GM12878 (cell line): Measurements from ENCODE around the gene GHRH.

ENCODE experiments used
- ASH2L ChIP-seq: fragments of 300-600, 200-600 bp; sonication (generic); IDR thresholded peaks from 2 replicates; pipeline ENCODE4 v1.6.1; 2017; ENCODE audit warnings: low read depth, mild to moderate bottlenecking, borderline replicate concordance
- BCL11A ChIP-seq: IDR thresholded peaks from 2 replicates; pipeline ENCODE4 v1.6.1; 2011; ENCODE audit warnings: low read depth, low read length
- CHD2 ChIP-seq: IDR thresholded peaks from 2 replicates; pipeline ENCODE4 v1.6.1; 2011; ENCODE audit warnings: low read depth, low read length, improper control_type of control experiment, borderline replicate concordance
- PAX5 ChIP-seq: IDR thresholded peaks from 2 replicates; pipeline ENCODE4 v1.6.1; 2011; ENCODE audit warnings: low read depth, low read length, borderline replicate concordance
- POLR2A ChIP-seq: IDR thresholded peaks from 2 replicates; pipeline ENCODE4 v1.6.1; 2011; ENCODE audit warnings: low read depth, mild to moderate bottlenecking, low read length
- SMAD1 ChIP-seq: fragments of 450-650 bp; IDR thresholded peaks from 2 replicates; pipeline ENCODE4 v1.6.1; 2018; ENCODE audit warnings: mild to moderate bottlenecking, low read depth; ENCODE audit not compliant: partially characterized antibody
- TAF1 ChIP-seq: IDR thresholded peaks from 2 replicates; pipeline ENCODE4 v1.6.1; 2011; ENCODE audit warnings: mild to moderate bottlenecking, low read depth, low read length, borderline replicate concordance
- TF ChIP-seq, protein P1 (sequence below): IDR thresholded peaks from 2 replicates; pipeline ENCODE4 v1.6.1; 2012; ENCODE audit warnings: mild to moderate bottlenecking, low read depth, low read length
- TF ChIP-seq, protein P2 (sequence below), 3 experiments: IDR thresholded peaks in 2 of 3; conservative IDR thresholded peaks in 1 of 3; 2 replicates each; pipeline ENCODE4 v1.5.1; 2011; ENCODE audit warnings: low read depth in 3 of 3, low read length in 3 of 3, mild to moderate bottlenecking in 3 of 3, control low read depth in 2 of 3, moderate library complexity in 2 of 3, inconsistent platforms in 1 of 3, mixed read lengths in 1 of 3; ENCODE audit not compliant: control insufficient read depth in 2 of 3, insufficient read depth in 1 of 3; ENCODE audit errors: extremely low read depth in 1 of 3
- TF ChIP-seq, protein P3 (sequence below): IDR thresholded peaks from 2 replicates; pipeline ENCODE4 v1.6.1; 2012; ENCODE audit warnings: low read depth, low read length, improper control_type of control experiment

DNA sequence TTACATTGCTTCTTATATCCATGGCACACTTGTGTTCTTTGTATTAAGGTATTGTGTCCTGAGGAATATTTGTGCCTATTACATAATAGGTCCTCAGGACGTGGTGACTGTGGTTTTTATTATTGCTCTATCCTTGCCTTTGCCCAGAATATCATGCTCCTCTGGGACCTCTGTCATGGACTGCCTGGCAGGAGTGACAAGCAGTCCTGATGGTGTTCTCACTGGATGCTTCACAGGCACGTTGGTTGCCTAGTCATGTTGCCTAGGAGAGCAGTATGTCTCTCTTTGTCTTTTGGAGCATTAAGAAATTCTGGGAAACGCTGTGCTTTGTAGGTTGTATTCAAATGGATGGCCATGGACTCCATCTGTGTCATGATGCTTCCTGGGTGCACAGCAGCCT, 57.6 kb downstream of the GHRH start:
- TF ChIP-seq CHD2 (no peak), TAF1 (no peak), POLR2A (no peak), SMAD1 (no peak), BCL11A (no peak), PAX5 (no peak), ASH2L (no peak)
- TF ChIP-seq, protein P1, sequence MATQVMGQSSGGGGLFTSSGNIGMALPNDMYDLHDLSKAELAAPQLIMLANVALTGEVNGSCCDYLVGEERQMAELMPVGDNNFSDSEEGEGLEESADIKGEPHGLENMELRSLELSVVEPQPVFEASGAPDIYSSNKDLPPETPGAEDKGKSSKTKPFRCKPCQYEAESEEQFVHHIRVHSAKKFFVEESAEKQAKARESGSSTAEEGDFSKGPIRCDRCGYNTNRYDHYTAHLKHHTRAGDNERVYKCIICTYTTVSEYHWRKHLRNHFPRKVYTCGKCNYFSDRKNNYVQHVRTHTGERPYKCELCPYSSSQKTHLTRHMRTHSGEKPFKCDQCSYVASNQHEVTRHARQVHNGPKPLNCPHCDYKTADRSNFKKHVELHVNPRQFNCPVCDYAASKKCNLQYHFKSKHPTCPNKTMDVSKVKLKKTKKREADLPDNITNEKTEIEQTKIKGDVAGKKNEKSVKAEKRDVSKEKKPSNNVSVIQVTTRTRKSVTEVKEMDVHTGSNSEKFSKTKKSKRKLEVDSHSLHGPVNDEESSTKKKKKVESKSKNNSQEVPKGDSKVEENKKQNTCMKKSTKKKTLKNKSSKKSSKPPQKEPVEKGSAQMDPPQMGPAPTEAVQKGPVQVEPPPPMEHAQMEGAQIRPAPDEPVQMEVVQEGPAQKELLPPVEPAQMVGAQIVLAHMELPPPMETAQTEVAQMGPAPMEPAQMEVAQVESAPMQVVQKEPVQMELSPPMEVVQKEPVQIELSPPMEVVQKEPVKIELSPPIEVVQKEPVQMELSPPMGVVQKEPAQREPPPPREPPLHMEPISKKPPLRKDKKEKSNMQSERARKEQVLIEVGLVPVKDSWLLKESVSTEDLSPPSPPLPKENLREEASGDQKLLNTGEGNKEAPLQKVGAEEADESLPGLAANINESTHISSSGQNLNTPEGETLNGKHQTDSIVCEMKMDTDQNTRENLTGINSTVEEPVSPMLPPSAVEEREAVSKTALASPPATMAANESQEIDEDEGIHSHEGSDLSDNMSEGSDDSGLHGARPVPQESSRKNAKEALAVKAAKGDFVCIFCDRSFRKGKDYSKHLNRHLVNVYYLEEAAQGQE: no peak
- TF ChIP-seq, protein P2, sequence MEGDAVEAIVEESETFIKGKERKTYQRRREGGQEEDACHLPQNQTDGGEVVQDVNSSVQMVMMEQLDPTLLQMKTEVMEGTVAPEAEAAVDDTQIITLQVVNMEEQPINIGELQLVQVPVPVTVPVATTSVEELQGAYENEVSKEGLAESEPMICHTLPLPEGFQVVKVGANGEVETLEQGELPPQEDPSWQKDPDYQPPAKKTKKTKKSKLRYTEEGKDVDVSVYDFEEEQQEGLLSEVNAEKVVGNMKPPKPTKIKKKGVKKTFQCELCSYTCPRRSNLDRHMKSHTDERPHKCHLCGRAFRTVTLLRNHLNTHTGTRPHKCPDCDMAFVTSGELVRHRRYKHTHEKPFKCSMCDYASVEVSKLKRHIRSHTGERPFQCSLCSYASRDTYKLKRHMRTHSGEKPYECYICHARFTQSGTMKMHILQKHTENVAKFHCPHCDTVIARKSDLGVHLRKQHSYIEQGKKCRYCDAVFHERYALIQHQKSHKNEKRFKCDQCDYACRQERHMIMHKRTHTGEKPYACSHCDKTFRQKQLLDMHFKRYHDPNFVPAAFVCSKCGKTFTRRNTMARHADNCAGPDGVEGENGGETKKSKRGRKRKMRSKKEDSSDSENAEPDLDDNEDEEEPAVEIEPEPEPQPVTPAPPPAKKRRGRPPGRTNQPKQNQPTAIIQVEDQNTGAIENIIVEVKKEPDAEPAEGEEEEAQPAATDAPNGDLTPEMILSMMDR (IDR thresholded peaks at IDR 0.05 in 2 of 3, conservative IDR thresholded peaks at IDR 0.05 in 1 of 3; ENCODE audit: control insufficient read depth in 2 of 3, extremely low read depth in 1 of 3, insufficient read depth in 1 of 3, low read depth in 3 of 3, low read length in 3 of 3): no peak
- TF ChIP-seq, protein P3, sequence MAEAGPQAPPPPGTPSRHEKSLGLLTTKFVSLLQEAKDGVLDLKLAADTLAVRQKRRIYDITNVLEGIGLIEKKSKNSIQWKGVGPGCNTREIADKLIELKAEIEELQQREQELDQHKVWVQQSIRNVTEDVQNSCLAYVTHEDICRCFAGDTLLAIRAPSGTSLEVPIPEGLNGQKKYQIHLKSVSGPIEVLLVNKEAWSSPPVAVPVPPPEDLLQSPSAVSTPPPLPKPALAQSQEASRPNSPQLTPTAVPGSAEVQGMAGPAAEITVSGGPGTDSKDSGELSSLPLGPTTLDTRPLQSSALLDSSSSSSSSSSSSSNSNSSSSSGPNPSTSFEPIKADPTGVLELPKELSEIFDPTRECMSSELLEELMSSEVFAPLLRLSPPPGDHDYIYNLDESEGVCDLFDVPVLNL: no peak
